LNCAP (cell line): ENCODE data around the gene PDE6H.

Source experiments
- CTCF ChIP-seq: fragments of 450-650 bp; IDR thresholded peaks from 2 replicates; pipeline ENCODE4 v1.5.1; 2017; ENCODE audit warnings: mild to moderate bottlenecking

The PDE6H gene

DNA sequence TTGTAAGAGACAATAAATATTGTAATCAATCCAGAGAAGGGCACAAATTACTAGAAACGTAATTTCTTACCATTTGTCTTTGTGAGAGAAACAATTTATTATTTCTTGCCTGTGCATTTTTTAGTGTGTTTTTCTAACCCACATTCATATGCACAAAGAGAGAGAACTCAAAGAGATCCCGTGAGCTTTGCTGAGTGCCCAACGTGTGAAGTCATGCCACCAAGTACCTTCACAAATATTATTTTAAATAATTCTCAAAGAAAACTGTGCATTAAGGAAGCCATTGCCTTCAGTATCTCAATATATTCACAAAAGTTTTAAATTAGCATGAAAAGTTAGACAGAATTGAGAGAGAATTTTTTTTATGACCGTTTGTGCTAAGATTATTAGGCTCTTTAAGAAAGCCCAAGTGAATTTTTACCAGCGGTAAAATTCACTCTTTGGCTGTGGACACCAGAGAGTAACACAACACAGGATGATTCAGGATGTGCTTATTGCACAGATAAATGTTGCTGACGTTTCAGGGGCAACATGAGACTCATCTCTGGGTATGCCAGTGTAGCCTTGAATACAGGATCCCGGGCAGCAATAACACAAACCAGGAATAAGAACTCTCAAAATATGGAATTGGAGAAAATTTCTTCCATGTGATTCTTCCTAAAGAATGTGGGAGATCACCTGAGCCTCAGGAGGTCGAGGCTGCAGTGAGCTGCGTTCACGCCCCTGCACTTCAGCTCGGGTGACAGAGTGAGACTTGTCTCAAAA is 14.3 kb upstream of the PDE6H start:
- TF ChIP-seq CTCF: no peak

GRCh38 chr12:14959126-14959440 is 13.8 kb upstream of the PDE6H start:
- no peak for TF ChIP-seq CTCF

- no peak for TF ChIP-seq CTCF
These were observed 13.4 kb upstream of the PDE6H start for GRCh38 chr12:14959463-14959862.

DNA sequence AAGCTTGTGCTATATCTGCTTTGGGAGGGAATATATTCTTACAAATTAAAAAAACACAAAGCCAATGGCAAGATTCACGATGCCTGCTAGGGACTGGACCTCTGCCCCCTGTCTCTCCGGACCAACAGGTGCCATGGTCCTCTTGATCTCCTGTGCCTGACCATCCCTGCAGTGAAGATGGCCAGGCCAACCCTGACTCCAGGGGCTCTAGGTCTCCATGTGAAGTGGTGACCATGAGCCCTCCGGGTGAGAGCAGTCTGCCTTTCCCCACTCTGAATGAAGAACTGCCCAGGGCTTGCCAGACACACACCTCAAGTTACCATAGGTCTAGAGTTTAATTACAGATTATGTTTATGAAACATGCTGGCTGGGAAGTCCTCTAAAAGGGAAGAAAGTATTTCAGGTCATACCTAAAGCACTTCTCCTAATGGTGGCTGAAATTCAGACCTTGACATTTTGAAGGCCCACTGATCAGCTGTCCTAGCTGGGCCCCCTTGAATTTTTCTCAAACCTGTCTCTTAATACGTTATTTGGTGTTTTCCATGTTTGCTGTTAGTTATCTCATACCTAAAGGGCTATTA is 12.8 kb upstream of the PDE6H start:
- TF ChIP-seq CTCF: no peak

DNA sequence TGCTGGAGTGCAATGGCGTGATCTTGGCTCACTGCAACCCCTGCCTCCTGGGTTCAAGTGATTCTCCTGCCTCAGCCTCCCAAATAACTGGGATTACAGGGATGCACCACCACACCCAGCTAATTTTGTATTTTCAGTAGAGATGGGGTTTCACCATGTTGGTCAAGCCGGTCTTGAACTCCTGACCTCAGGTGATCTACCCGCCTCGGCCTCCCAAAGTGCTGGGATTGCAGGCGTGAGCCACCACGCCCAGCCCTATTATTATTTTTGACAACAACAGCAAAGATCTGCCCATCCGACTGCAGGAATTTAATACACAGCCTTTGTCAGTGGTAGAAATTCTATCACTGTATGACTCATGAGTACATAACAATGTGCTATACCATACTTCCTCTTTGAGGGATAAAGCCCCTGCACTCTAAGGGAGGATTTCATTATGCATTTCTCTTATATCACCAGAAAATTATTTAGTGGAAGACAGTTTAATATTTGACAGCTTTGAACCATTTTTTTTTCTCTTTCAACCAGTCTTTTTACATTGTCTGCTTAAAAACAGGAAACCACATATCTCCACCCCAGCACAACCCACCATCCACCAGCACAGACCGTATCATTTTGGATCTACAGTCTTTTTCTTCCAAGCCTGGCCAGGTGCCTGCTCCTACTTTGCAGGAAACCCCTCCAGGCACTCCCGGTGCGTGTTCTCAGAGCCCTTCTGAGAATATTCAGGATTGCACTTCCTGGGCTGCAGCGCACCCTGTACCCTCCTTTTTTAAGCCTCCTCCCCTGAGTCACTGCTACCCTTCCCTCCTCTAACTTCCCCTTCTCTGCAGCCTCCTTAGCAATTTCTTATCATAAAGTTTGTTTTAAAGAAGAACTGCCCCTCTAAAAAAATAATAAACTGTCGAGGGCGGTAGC is 12.0 kb upstream of the PDE6H start:
- no peak for TF ChIP-seq CTCF

DNA sequence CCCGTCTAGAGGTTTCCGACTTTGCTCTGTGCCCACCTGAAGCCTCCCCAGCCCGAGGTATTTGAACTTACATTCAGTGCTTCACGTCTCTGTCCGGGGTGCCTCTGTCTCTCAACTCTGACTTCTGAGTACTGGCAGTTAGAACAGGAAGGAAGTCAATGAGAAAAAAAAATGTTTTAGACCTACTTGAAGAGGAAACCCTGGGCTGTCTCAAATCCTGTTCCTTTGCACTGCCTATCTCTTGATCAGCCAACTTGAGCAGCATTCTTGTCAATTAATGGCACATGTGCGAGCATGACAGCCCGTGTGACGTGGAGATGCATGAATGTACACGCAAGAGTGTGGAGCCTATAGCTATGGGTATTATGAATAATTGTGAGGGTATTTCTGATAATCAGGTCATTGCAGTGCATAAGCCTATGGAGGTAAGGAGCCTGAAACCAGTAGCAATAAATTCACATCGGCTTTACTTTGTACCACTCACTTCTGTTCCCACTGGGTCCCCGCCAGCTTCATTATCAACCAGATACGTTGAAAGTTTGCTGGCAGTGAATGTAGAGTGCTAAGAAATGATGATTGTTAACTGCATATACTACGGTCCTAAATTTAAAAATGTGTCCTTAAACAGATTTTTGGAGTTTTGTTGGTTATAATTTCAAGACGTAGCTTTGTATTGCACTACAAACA is 11.2 kb upstream of the PDE6H start, which contains the start of gene ARHGDIB:
Gene ARHGDIB, minus strand, starts transcription at position 136 of the 687 bp plus-strand sequence. CDS start 10,889 bp downstream, outside the sequence.
- no peak for TF ChIP-seq CTCF

DNA sequence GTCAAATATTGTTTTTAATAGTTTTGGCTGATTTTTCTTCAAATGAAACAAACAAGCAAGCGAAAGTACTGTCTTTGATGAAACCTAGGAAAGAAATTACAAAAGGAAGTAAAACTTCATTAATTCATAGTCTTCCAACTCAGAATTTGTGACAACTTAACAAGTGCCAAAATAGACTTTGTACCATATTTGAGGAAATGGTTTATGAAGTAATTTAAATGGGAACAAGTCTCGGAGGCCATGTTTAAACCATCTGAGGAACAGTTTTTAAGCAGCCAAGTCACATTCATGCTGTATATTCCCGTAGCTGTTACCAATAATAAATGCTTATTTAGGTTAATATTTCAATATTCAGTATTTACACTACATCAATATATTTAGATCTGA is 10.7 kb upstream of the PDE6H start:
- TF ChIP-seq CTCF: no peak
